Keratinocyte (primary cell): Measurements from ENCODE around the gene CD74.

Source experiments
- CTCF ChIP-seq, 3 experiments: IDR thresholded peaks in 1 of 3; conservative IDR thresholded peaks in 1 of 3; optimal IDR thresholded peaks in 1 of 3; 2 replicates in 2 of 3; 3 replicates in 1 of 3; pipeline versions ENCODE3 to v1.5.1; 2011; ENCODE audit warnings: low read length in 3 of 3, mild to moderate bottlenecking in 3 of 3, moderate library complexity in 2 of 3, control low read depth in 1 of 3, inconsistent platforms in 1 of 3; ENCODE audit not compliant: insufficient read depth in 2 of 3; ENCODE audit errors: extremely low read depth in 1 of 3
- EZH2 ChIP-seq: IDR thresholded peaks from one replicate; pipeline ENCODE4 v1.6.1; 2012; ENCODE audit warnings: inconsistent platforms, mild to moderate bottlenecking, low read length, moderate library complexity

GRCh38 chr5:150377964-150378694 is 34.6 kb downstream of the CD74 start:
- TF ChIP-seq CTCF (optimal IDR thresholded peaks at IDR 0.05 in 1 of 3, IDR thresholded peaks at IDR 0.05 in 1 of 3, conservative IDR thresholded peaks at IDR 0.05 in 1 of 3; ENCODE audit: extremely low read depth in 1 of 3, insufficient read depth in 2 of 3, low read length in 3 of 3): no peak
- TF ChIP-seq EZH2: no peak
